Middle frontal gyrus (tissue), 1 donor: ENCODE data around the gene ENTR1.
"Not testable (repeated sequence)": the region's sequence is repeated elsewhere in the genome, so short reads cannot be mapped to it uniquely, and the experiment has no call there.

Experiments used
- DNase-seq: peaks from one replicate; pipeline ENCODE4 v3.0.0-alpha.2; 2015; ENCODE audit warnings: low spot score; ENCODE audit errors: extremely low spot score

The ENTR1 gene

GRCh38 chr9:136438548-136439480, 28.4 kb upstream of the ENTR1 start:
- DNase-seq, result no peak

GRCh38 chr9:136437839-136438547, 27.6 kb upstream of the ENTR1 start:
- DNase-seq, result no peak

GRCh38 chr9:136437430-136437829, 27.0 kb upstream of the ENTR1 start:
- no peak for DNase-seq

- no peak for DNase-seq
Measured at GRCh38 chr9:136436055-136436634, 25.7 kb upstream of the ENTR1 start.

GRCh38 chr9:136434580-136435169, 24.3 kb upstream of the ENTR1 start:
- no peak for DNase-seq

- DNase-seq, result no peak
Measured at GRCh38 chr9:136433849-136434579, 23.6 kb upstream of the ENTR1 start.

- DNase-seq, result no peak
Measured at GRCh38 chr9:136433043-136433715, 22.8 kb upstream of the ENTR1 start.

GRCh38 chr9:136432591-136432990, 22.2 kb upstream of the ENTR1 start:
- no peak for DNase-seq

- no peak for DNase-seq
Measured at GRCh38 chr9:136431782-136432350, 21.5 kb upstream of the ENTR1 start.

GRCh38 chr9:136430588-136431234, 20.3 kb upstream of the ENTR1 start:
- no peak for DNase-seq

GRCh38 chr9:136429683-136430491, 19.5 kb upstream of the ENTR1 start:
- no peak for DNase-seq

- no peak for DNase-seq
Measured at GRCh38 chr9:136429075-136429628, 18.7 kb upstream of the ENTR1 start.

GRCh38 chr9:136426787-136427186, 16.4 kb upstream of the ENTR1 start:
- DNase-seq, result no peak

GRCh38 chr9:136425367-136425766, 15.0 kb upstream of the ENTR1 start:
- DNase-seq, result not testable (repeated sequence)

- DNase-seq, result no peak
Measured at GRCh38 chr9:136424750-136425362, 14.4 kb upstream of the ENTR1 start.

GRCh38 chr9:136423432-136424146, 13.2 kb upstream of the ENTR1 start:
- DNase-seq, result no peak

- no peak for DNase-seq
Measured at GRCh38 chr9:136422876-136423275, 12.5 kb upstream of the ENTR1 start.
